Right lobe of liver (tissue), 4 donors: ENCODE data around the gene LOXL1.

ENCODE experiments used
- CTCF ChIP-seq, 4 donors: fragments of 200-600 bp in 3 of 4; fragments of 450-650 bp in 1 of 4; IDR thresholded peaks; one replicate each; pipeline versions ENCODE4 v1.5.1 to v1.8.0; 2016 to 2022; ENCODE audit warnings: antibody characterized with exemption in 4 of 4, mild to moderate bottlenecking in 2 of 4
- POLR2A ChIP-seq: fragments of 450-650 bp; IDR thresholded peaks from one replicate; pipeline ENCODE4 v1.6.1; 2017; ENCODE audit warnings: antibody characterized with exemption, mild to moderate bottlenecking
- donor health status: DM: no; HTN: no; CAD: no.
- donor health status: DM: no; HTN: no; CAD: no.
- donor health status: DM: no; HTN: yes; CAD: no.

DNA sequence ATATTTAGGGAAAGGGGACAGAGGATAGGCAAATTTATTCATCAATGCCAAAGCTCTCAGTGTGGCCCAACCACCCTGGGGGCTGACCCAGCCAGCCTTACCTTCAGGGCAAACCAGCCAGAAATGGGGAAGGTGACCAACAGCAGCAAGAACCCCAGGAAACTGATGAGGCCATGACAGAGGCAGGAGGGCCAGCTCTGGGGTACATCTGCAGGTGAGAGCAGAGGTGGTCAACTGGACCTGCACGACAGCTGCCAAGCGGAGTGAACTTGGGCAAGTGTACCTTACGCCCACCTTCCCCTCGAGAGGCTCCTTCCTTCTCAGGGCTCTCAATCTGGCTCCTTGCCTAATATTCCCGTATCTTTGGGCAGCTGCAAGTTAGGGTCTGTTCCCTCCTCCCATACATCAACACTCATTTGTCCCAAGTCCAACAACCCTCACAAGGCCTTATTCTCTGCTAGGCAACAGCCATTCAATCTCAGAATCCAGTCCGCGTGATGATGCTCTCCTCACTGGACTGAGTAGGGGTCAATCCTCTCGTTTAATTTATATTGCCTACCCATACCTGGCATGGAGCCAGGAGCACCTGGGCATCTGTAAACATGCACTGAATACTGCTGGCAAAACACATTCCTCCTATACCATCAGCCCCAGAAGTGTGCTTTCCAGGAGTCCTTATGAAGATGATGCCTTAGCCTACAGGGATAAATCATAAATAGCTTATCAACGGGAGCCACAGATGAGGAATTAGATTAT is 64.2 kb downstream of the LOXL1 start:
- no peak for TF ChIP-seq CTCF (IDR thresholded peaks at IDR 0.05)
- TF ChIP-seq POLR2A, result no peak
